Heart right ventricle (tissue), 16 donors: ENCODE measurements around the gene PLEKHM3. TPM values are rescaled to one million over a fixed set of nuclear protein-coding genes. Genes with fewer than 3 reads are reported as not detected.
"Not testable (repeated sequence)": the region's sequence is repeated elsewhere in the genome, so short reads cannot be mapped to it uniquely, and the experiment has no call there.

Experiments used
- ATAC-seq, 8 donors: fragments of 200-7000 bp; cut with Tn5 transposase; one replicate each; pipeline ENCODE4 v1.9.1; 2020; ENCODE audit warnings: mild to moderate bottlenecking in 8 of 8, moderate library complexity in 8 of 8, moderate number of reproducible peaks in 1 of 8
- DNase-seq, 2 donors: peaks; one replicate each; pipeline ENCODE4 v3.0.0-alpha.2; 2020
- H3K27ac ChIP-seq, 10 donors: fragments of 200-600 bp; sonication (generic) in 2 of 10; one replicate each; pipeline versions ENCODE4 v1.5.0 to v1.8.0; 2020 to 2022; ENCODE audit warnings: mild to moderate bottlenecking in 3 of 10
- H3K27me3 ChIP-seq, 7 donors: fragments of 200-600 bp; one replicate each; pipeline ENCODE4 v1.8.0; 2021 to 2022; ENCODE audit warnings: mild to moderate bottlenecking in 2 of 7
- H3K36me3 ChIP-seq, 9 donors: fragments of 200-600 bp; sonication (generic) in 1 of 9; one replicate each; pipeline versions ENCODE4 v1.5.0 to v1.8.0; 2020 to 2022; ENCODE audit warnings: mild to moderate bottlenecking in 2 of 9
- H3K4me1 ChIP-seq, 9 donors: fragments of 200-600 bp; sonication (generic) in 1 of 9; one replicate each; pipeline versions ENCODE4 v1.5.0 to v1.8.0; 2020 to 2022; ENCODE audit warnings: mild to moderate bottlenecking in 4 of 9
- H3K4me3 ChIP-seq, 10 donors: fragments of 200-600 bp; sonication (generic) in 2 of 10; one replicate each; pipeline versions ENCODE4 v1.5.0 to v1.8.0; 2020 to 2022; ENCODE audit warnings: mild to moderate bottlenecking in 7 of 10, moderate library complexity in 2 of 10
- H3K9me3 ChIP-seq, 11 donors: fragments of 200-600 bp in 10 of 11; sonication (generic) in 2 of 11; one replicate each; pipeline versions ENCODE4 v1.5.0 to v1.8.0; 2013 to 2022; ENCODE audit warnings: mild to moderate bottlenecking in 2 of 11, control low read depth in 1 of 11, moderate library complexity in 1 of 11
- WGBS, 2 donors: extraction: QIAGEN DNeasy Blood & Tissue Kit; methylation state at CpG; one replicate each; pipeline ENCODE4 v1.1.7; 2013; ENCODE audit warnings: inconsistent platforms in 1 of 2; 5-methylcytosine and 5-hydroxymethylcytosine counted together
- intact Hi-C, 10 donors: fragments of 100-400 bp; cut with DNase I; formaldehyde crosslinking; loops; one replicate each; pipeline versions ENCODE4 v1.11.1 to v1.14.2; 2022
- polyA plus RNA-seq, 2 donors: library from polyadenylated mRNA; stranded (reverse); fragments of 200-250 nt; gene quantifications; one replicate each; pipeline ENCODE4 v1.2.3, GENCODE V29; 2013
- total RNA-seq, 10 donors: library from RNA; stranded (reverse); fragmentation: NEBNext Ultra II Directional in 3 of 10; extraction: Animal tissue kit (Norgen Biotek cat#: 25700) in 3 of 10; gene quantifications; one replicate each; pipeline versions ENCODE4 v1.2.1 to v1.2.4, GENCODE V29; 2021 to 2023
- TF ChIP-seq, protein P1 (sequence below), 9 donors: fragments of 200-600 bp; sonication (generic) in 2 of 9; IDR thresholded peaks; one replicate each; pipeline versions ENCODE4 v1.5.0 to v1.8.0; 2021 to 2022; ENCODE audit warnings: antibody characterized with exemption in 9 of 9, mild to moderate bottlenecking in 5 of 9, moderate library complexity in 1 of 9
- donor health status: Arrhythmogenic right ventricular cardiomyopathy.
- donor health status: ischemic (EF 13 %, LVEDD 7.1; RV severe dilation, severe dysfunction).
- donor health status: healthy with polysubstance abuse.
- donor health status: DM: no; HTN: yes; CAD: no.
- donor health status: DM: no; HTN: no; CAD: no.
- donor health status: ischemic (EF 25% LVEDD 6.9; RV normal size, moderate dysfunction).
- donor health status: ischemic (EF 25% LVEDD 5.7; RV mildly dilated, moderate dysfunction).
- donor health status: healthy.
- donor health status: DM: yes; HTN: yes; CAD: no.
- donor health status: Ischemic cardiomyopathy.
- donor health status: ischemic (EF 35%, LVEDD 5.7; RV mildly dilated, moderate dysfunction).
- donor health status: nonischemic (EF 11% LVEDD 7.7; RV severe dilation, severe dysfunction).
- donor health status: DM: yes; HTN: yes; CAD: no.
- donor health status: PGD.
- donor health status: ischemic (EF 29% LVEDD 5.4; RV normal size, mild dysfunction).
- donor health status: nonischemic (EF 23%, LVEDD 6.1; RV moderate dilation, normal function).

PLEKHM3 gene
- total and polyA plus RNA-seq, 12 donors, result 2.5 to 16.2 (median 14.9) TPM

DNA sequence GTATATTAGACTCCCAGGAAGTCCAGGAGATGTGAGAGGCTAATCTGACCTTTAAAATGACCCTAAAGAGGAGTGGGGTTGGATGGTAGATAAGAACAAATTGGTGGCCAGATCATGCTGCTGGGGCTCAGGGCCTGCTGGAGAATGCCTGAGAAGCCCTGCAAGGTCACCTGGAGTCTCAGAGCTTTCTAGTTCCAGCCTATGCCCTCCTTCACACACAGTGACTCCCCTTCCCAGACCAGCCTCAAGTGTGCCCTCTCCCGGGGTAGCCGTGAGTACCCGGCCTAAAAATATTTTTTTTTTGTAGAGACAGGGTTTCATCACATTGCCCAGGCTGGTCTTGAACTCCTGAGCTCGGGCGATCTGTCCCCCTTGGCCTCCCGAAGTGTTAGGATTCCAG is 211.4 kb downstream of the PLEKHM3 start:
- DNase-seq (no peak), ATAC-seq (no peak)
- Histone ChIP-seq H3K9me3 (no peaks in the 10 kb centered on the region), H3K4me1 (peaks cover 0 to 26% (median 10%) of the 10 kb centered on the region in 9 donors), H3K36me3 (no peaks in the 10 kb centered on the region), H3K4me3 (no peak overlapping the region), H3K27me3 (no peaks in the 10 kb centered on the region), H3K27ac (no peak overlapping the region)
- intact Hi-C loops, result no loop called here
- 94 to 95% methylated on average over 6 of the region's 6 CpGs for WGBS, 2 donors
- TF ChIP-seq, protein P1, sequence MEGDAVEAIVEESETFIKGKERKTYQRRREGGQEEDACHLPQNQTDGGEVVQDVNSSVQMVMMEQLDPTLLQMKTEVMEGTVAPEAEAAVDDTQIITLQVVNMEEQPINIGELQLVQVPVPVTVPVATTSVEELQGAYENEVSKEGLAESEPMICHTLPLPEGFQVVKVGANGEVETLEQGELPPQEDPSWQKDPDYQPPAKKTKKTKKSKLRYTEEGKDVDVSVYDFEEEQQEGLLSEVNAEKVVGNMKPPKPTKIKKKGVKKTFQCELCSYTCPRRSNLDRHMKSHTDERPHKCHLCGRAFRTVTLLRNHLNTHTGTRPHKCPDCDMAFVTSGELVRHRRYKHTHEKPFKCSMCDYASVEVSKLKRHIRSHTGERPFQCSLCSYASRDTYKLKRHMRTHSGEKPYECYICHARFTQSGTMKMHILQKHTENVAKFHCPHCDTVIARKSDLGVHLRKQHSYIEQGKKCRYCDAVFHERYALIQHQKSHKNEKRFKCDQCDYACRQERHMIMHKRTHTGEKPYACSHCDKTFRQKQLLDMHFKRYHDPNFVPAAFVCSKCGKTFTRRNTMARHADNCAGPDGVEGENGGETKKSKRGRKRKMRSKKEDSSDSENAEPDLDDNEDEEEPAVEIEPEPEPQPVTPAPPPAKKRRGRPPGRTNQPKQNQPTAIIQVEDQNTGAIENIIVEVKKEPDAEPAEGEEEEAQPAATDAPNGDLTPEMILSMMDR (IDR thresholded peaks at IDR 0.05), result no peak

DNA sequence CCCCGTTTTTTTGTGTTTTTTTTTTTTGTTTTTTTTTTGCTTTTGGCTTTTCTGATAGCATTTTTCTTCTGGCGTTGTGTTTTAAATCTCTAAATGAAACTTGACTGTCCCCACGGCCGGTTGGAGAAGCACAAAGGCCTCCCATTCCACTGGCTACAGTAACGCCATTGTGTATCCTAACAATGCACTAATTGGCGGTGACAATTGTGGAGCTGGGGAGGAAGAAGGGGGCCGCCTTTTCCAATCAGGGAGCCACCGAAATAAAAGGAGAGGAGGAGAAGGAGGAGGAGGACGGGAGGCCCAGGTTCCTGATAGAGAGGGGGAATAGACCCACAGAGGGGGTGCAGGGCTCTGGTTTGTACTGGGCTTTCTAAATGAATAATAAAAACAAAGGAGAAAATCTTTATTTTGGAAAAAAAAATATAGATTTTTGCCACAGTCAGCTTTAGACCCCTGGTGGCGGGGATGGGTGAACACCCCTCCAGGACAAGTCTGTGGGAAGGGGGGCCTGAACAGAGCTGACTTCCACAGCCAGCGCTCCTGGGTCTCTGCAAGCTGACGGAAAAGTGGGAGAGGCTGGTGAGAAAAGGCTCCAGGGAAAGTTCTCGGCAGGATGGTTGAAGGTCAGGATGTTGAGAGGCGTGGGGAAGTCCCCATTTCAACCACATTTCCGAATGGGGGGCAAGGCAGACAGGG is 212.0 kb downstream of the PLEKHM3 start:
- Histone ChIP-seq H3K36me3 (no peaks in the 10 kb centered on the region), H3K9me3 (no peaks in the 10 kb centered on the region), H3K27ac (peak overlapping the region in 1 of 10 donors; percentile 9), H3K27me3 (no peaks in the 10 kb centered on the region), H3K4me3 (no peak overlapping the region), H3K4me1 (peaks cover 0 to 26% (median 10%) of the 10 kb centered on the region in 9 donors)
- WGBS, 2 donors, result 73 to 75% methylated on average over 15 of the region's 15 CpGs
- ATAC-seq, result peak in 2 of 8 donors; percentile 39 to 46
- DNase-seq, result no peak
- intact Hi-C loops, result no loop called here
- TF ChIP-seq, protein P1 (IDR thresholded peaks at IDR 0.05), result peak in 1 of 9 donors; percentile 11

DNA sequence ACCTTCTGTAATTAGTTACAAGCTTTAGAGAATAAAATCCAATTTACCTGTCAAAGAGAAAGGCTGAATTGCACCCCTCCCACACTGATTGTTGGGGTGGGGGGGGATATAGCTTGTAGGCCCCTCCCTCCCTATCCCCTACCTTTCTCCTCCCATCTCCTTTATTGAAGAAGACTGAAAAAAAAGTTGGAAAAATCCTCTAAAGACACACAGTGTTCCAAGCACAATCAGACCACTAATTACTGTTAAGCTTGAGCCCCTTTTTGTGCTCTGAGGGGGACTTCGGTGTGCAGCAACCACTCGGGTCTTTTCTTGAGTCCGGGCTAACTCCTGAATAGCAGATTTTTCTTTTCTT is 212.6 kb downstream of the PLEKHM3 start:
- Histone ChIP-seq H3K9me3 (no peaks in the 10 kb centered on the region), H3K36me3 (no peaks in the 10 kb centered on the region), H3K4me1 (peaks cover 0 to 26% (median 10%) of the 10 kb centered on the region in 9 donors), H3K27me3 (no peaks in the 10 kb centered on the region), H3K27ac (peak overlapping the region in 1 of 10 donors; percentile 44), H3K4me3 (no peak overlapping the region)
- DNase-seq (no peak), ATAC-seq (no peak)
- intact Hi-C loops, result no loop called here
- TF ChIP-seq, protein P1 (IDR thresholded peaks at IDR 0.05), result no peak
- 78 to 88% methylated on average over 3 of the region's 3 CpGs for WGBS, 2 donors

DNA sequence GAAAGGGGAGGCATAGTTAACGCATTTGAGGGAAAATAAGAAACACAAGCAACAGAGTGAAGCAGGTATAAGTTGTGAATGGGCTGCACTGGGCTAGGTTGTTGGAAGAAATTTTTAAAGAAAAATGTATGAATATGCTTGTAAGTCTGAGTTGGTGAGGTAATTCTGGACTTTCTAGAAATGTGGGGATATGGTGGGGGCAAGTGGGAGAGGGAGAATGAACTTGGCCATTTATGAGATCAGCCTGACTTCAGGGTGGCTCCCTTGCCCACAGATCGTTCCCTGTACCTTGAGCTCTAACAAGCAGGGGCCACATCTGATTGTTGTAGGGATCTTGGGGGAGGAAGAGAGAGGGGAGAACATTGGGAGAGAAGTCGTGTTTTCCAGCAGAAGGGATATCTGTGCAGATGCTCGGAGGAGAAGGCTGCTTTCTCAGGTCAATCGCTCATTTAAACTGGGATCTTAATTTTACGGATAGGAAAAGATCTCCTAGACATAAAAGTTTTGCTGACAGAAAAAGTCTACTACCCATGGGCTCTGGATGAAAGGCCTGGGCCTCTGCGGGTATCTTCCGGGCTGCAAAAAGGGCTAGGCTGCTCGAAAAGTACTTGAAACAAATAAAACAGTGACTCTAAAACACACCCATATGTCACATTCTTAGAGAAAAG is 213.1 kb downstream of the PLEKHM3 start:
- DNase-seq (no peak), ATAC-seq (no peak)
- peak overlapping the region in 1 of 10 donors; percentile 44 for H3K27ac ChIP-seq
- H3K36me3 ChIP-seq, result no peaks in the 10 kb centered on the region
- no peak overlapping the region for H3K4me3 ChIP-seq
- intact Hi-C loops, result no loop called here
- 90 to 92% methylated on average over 9 of the region's 9 CpGs for WGBS, 2 donors
- no peaks in the 10 kb centered on the region for H3K9me3 ChIP-seq
- no peaks in the 10 kb centered on the region for H3K27me3 ChIP-seq
- TF ChIP-seq, protein P1 (IDR thresholded peaks at IDR 0.05), result no peak
- peaks cover 0 to 26% (median 10%) of the 10 kb centered on the region in 9 donors for H3K4me1 ChIP-seq

DNA sequence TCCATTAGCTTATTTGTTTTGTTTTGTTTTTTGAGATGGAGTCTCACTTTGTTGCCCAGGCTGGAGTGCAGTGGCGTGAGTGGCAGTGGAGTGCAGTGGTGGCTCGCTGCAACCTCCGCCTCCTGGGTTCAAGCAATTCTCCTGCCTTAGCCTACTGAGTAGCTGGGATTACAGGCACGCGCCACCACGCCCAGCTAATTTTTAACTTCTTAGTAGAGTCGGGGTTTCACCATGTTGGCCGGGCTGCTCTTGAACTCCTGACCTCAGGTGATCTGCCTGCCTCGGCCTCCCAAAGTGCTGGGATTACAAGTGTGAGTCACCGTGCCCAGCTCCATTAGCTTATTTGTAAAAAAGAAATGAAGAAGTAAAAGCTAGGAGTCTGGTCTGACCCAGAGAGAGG is 213.7 kb downstream of the PLEKHM3 start:
- intact Hi-C loops, ATAC-seq: not testable (repeated sequence)

More for the DNA sequence above, 213.7 kb downstream of the PLEKHM3 start:
- not testable (repeated sequence) for H3K27me3 ChIP-seq, H3K4me3 ChIP-seq, H3K36me3 ChIP-seq, DNase-seq, H3K9me3 ChIP-seq
- Histone ChIP-seq H3K4me1 (peaks cover 0 to 26% (median 10%) of the 10 kb centered on the region in 9 donors), H3K27ac (peak overlapping the region in 3 of 10 donors; percentile 66 to 81 (median 73))
- 95 to 96% methylated on average over 10 of the region's 10 CpGs for WGBS, 2 donors
